ENCODE results near the gene HRG. TPM values are rescaled to one million over a fixed set of nuclear protein-coding genes. Genes with fewer than 3 reads are reported as not detected.

The HRG gene
- total and polyA plus RNA-seq, 2 of the 4 experiments (the other 2 are of a cell fraction), result not detected

GRCh38 chr3:186618318-186618938, 47.4 kb upstream of the HRG start (continued):
- TF ChIP-seq FOS (IDR thresholded peaks at IDR 0.05; ENCODE audit: low read depth, low read length), result no peak

- no peak overlapping the region for H2BK15ac ChIP-seq (ENCODE audit: low read depth, low read length)
- no peak overlapping the region for H3K23ac ChIP-seq (ENCODE audit: low read depth, low read length)
- no peak overlapping the region for H2AFZ ChIP-seq (replicated peaks; ENCODE audit: low read length, poor library complexity)
- no peaks in the 10 kb centered on the region for H3K9me1 ChIP-seq (ENCODE audit: insufficient read depth, low read length)
- H3K36me3 ChIP-seq (ENCODE audit: control insufficient read depth, insufficient read depth, low read length), result no peaks in the 10 kb centered on the region
- ChIA-PET CTCF (no interaction called here), POLR2A (ENCODE audit: unreplicated experiment) (interaction anchor here (0.5 kb wide), 1 partner anchor 78 kb away, joined by 3 read pairs; no protein-coding TSS in a partner anchor)
- H2BK120ac ChIP-seq (ENCODE audit: low read depth, low read length), result no peak overlapping the region
- H4K8ac ChIP-seq (ENCODE audit: low read depth in 2 of 2, low read length in 2 of 2), result no peak overlapping the region
- no peak overlapping the region for H2BK20ac ChIP-seq (ENCODE audit: low read depth, low read length)
- H3K9me3 ChIP-seq (ENCODE audit: control insufficient read depth, insufficient read depth, low read length), result no peaks in the 10 kb centered on the region
- no peak overlapping the region for H3K56ac ChIP-seq (ENCODE audit: extremely low read depth, insufficient read depth, low read length)
- no peak overlapping the region for H3K4me3 ChIP-seq (ENCODE audit: insufficient read depth, low read depth, low read length)
- DNase-seq (no peak), ATAC-seq (ENCODE audit: low read depth) (no peak)
- H2AK9ac ChIP-seq (replicated peaks; ENCODE audit: low read depth, low read length, poor library complexity), result no peak overlapping the region
- no peak overlapping the region for H3K9ac ChIP-seq (ENCODE audit: low read depth, low read length)
- in situ Hi-C loops (cut with MboI; ENCODE audit: low sequenced_read_pairs) (loop anchor here (5.0 kb wide), 1 partner anchor 203 kb away; no protein-coding TSS in a partner anchor), dilution Hi-C loops (cut with HindIII; ENCODE audit: low sequenced_read_pairs, unreplicated experiment) (no loop called here), intact Hi-C loops (cut with micrococcal nuclease) (loop anchor here (5.0 kb wide), 3 partner anchors 362 to 637 kb away; no protein-coding TSS in a partner anchor)
- WGBS, 2 experiments (ENCODE audit: extremely low coverage in 2 of 2, insufficient read length in 1 of 2), result no CpG with 5 or more reads among the region's 5 CpGs
- H3K27ac ChIP-seq (ENCODE audit: insufficient read depth, low read length), result no peak overlapping the region
- no peak overlapping the region for H4K5ac ChIP-seq (ENCODE audit: low read depth, low read length)
- no peak overlapping the region for H3K4ac ChIP-seq (ENCODE audit: low read depth, low read length)
- H3K18ac ChIP-seq (ENCODE audit: low read depth, low read length), result no peak overlapping the region
- no peak overlapping the region for H2BK5ac ChIP-seq (ENCODE audit: low read depth, low read length, poor library complexity, severe bottlenecking)
- H4K91ac ChIP-seq (ENCODE audit: insufficient read depth, low read depth, low read length), result no peak overlapping the region
- H3K79me1 ChIP-seq (ENCODE audit: low read depth in 1 of 2, low read length in 2 of 2), result no peaks in the 10 kb centered on the region
- H2AK5ac ChIP-seq (ENCODE audit: low read depth, low read length), result no peak overlapping the region
- H4K20me1 ChIP-seq (ENCODE audit: insufficient read depth, low read length), result no peaks in the 10 kb centered on the region
- peaks cover 7% of the 10 kb centered on the region for H3K27me3 ChIP-seq (ENCODE audit: control insufficient read depth, insufficient read depth, low read length)
- no peak overlapping the region for H3K4me2 ChIP-seq (ENCODE audit: low read depth, low read length)
- TF ChIP-seq RFX5 (IDR thresholded peaks at IDR 0.05; ENCODE audit: low read depth, low read length) (no peak), RCOR1 (IDR thresholded peaks at IDR 0.05; ENCODE audit: insufficient replicate concordance, low read length) (no peak), MAZ (IDR thresholded peaks at IDR 0.05; ENCODE audit: borderline replicate concordance, low read depth, low read length) (no peak), BHLHE40 (IDR thresholded peaks at IDR 0.05; ENCODE audit: low read depth, low read length) (no peak)
- BruUV-seq (replicated peaks), result no TSS peak
- no peak overlapping the region for H3K14ac ChIP-seq (replicated peaks; ENCODE audit: low read depth, low read length)
- no peaks in the 10 kb centered on the region for H3K4me1 ChIP-seq (ENCODE audit: control insufficient read depth, insufficient read depth, low read length)
Measured at GRCh38 chr3:186619787-186620212, 46.0 kb upstream of the HRG start.
